Neural progenitor cell (in vitro differentiated cells): ENCODE measurements around the gene BLCAP.

Source experiments
- CTCF ChIP-seq: fragments of 200-600 bp; sonication (generic); IDR thresholded peaks from 2 replicates; pipeline ENCODE4 v1.5.1; 2017; ENCODE audit warnings: antibody characterized with exemption, mild to moderate bottlenecking
- EZH2 ChIP-seq: fragments of 200-600 bp; sonication (generic); IDR thresholded peaks from 2 replicates; pipeline ENCODE4 v1.6.1; 2017; ENCODE audit warnings: antibody characterized with exemption, mild to moderate bottlenecking, moderate library complexity

GRCh38 chr20:37523911-37524700, 3.6 kb downstream of the BLCAP start:
- TF ChIP-seq CTCF (no peak), EZH2 (no peak)
